Right cardiac atrium (tissue), 5 donors: ENCODE measurements around the gene MRM3. TPM values are rescaled to one million over a fixed set of nuclear protein-coding genes. Genes with fewer than 3 reads are reported as not detected.
A peak's percentile ranks its signal among the peaks of the same experiment; 100 is the strongest.

Experiments used
- ATAC-seq, 2 donors: fragments of 200-7000 bp; cut with Tn5 transposase; one replicate each; pipeline versions ENCODE4 v1.8.0 to v1.9.1; 2020; ENCODE audit warnings: moderate library complexity in 2 of 2, mild to moderate bottlenecking in 1 of 2
- DNase-seq, 3 donors: peaks; one replicate each; pipeline ENCODE4 v3.0.0-alpha.2; 2020
- H3K27ac ChIP-seq: one replicate; pipeline ENCODE4 v1.5.1; 2013; ENCODE audit warnings: mild to moderate bottlenecking, low read length, control low read depth, moderate library complexity
- H3K27me3 ChIP-seq: one replicate; pipeline ENCODE4 v1.6.1; 2013; ENCODE audit not compliant: control insufficient read depth, insufficient read depth
- H3K4me1 ChIP-seq: one replicate; pipeline ENCODE4 v1.6.1; 2013; ENCODE audit warnings: low read length; ENCODE audit not compliant: control insufficient read depth, insufficient read depth
- H3K4me3 ChIP-seq: one replicate; pipeline ENCODE4 v1.5.1; 2013; ENCODE audit warnings: low read length, control low read depth
- H3K9me3 ChIP-seq: one replicate; pipeline ENCODE4 v1.6.1; 2013; ENCODE audit warnings: low read length; ENCODE audit not compliant: control insufficient read depth
- WGBS: extraction: QIAGEN DNeasy Blood & Tissue Kit; methylation state at CpG from one replicate; pipeline ENCODE4 v1.1.7; 2013; 5-methylcytosine and 5-hydroxymethylcytosine counted together
- intact Hi-C, 4 donors: fragments of 100-400 bp; cut with DNase I; formaldehyde crosslinking; loops; one replicate each; pipeline versions ENCODE4 v1.11.0 to v1.14.0; 2022 to 2023
- polyA plus RNA-seq: library from polyadenylated mRNA; stranded (reverse); fragments of 200-250 nt; gene quantifications from one replicate; pipeline ENCODE4 v1.2.3, GENCODE V29; 2013
- total RNA-seq, 4 donors: library from RNA; stranded (reverse); fragmentation: NEBNext Ultra II Directional; extraction: Animal tissue kit (Norgen Biotek cat#: 25700); gene quantifications; one replicate each; pipeline ENCODE4 v1.2.1, GENCODE V29; 2021
- donor health status: healthy with polysubstance abuse.
- donor health status: DM: no; HTN: yes; CAD: no.
- donor health status: DM: no; HTN: no; CAD: no.
- donor health status: DM: no; HTN: yes; CAD: no; lungs with severe emphysema.
- donor health status: DM: yes; HTN: yes; CAD: no.

Gene MRM3
- total and polyA plus RNA-seq, 5 donors, result 15.6 to 20.0 (median 18.8) TPM

DNA sequence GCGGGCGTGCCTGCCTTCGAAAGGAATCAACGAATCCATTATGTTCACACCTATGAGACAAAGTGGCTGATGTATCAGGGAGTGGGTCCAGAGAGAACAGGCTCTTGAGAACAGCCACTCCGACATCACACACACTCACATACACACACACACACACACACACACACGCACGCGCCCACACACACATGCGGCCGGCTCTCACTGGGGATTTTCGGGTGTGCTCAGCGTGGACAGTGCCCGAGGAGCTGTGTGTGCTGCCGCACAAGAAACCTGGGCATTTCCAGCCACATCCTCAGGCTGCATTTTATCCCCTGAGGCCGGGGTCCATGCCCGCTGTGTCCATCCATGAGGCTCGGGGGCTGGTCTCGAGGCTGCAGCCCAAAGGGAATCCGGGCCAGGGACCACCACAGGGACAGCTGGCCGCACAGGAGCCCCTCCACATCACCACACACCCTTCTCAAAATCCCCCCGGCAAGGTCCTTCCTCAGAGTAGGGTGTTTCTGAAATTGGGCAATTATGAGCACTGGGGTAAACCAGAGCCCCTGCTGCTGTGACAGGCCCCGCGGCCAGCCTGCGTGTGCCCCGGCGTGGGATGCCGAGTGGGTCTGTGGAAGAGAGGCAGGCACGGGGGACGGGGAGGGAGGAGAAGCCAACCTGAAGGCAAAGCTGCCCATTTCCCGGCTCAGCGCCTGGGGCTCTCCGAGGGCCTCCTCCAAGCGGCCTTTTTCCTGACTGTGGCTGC, 24.8 kb downstream of the MRM3 start:
- Histone ChIP-seq H3K27me3 (no peaks in the 10 kb centered on the region), H3K4me3 (no peak overlapping the region), H3K9me3 (no peaks in the 10 kb centered on the region), H3K27ac (no peak overlapping the region), H3K4me1 (no peaks in the 10 kb centered on the region)
- 90% methylated on average over 33 of the region's 33 CpGs for WGBS
- DNase-seq, result no peak
- intact Hi-C loops, result no loop called here
- no peak for ATAC-seq

DNA sequence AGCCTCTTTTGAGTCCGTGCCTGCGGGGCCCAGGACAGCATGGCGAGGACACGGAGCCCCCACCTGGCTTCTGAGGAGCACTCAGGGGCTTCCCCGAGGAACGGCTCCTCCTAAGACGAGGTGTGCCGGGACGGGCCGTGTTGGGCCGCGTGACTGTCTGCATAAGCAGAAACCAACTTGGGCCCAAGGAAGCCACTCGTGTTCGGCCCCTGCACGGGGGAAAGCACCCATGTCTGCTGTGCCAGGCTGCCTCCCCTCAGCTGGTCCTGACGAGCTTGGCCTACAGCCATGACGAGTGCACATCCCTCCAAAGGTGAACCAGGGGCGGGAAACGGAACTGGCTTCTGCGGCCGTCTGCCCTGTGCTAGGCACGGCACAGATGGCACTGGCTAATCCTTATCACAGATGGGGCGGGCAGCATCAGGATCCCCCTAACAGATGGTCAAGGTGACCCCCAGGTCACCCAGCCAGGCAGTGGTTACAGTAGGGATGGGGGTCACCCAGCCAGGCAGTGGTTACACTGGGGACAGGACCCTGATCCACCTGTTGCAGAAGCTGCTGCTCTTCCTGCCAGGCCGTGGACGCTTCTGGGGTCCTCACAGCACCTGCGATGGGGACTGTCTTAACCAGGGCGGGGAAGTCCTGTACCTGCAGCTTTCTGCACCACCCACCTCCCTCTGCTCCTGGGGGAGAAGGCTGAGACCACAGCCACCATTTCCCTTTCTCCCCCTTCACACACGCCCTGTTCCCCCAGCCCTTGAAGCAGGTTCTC, 25.6 kb downstream of the MRM3 start:
- DNase-seq (no peak), ATAC-seq (no peak)
- no peaks in the 10 kb centered on the region for H3K9me3 ChIP-seq
- intact Hi-C loops, result no loop called here
- H3K4me3 ChIP-seq, result no peak overlapping the region
- H3K27ac ChIP-seq, result no peak overlapping the region
- WGBS, result 92% methylated on average over 28 of the region's 28 CpGs
- H3K27me3 ChIP-seq, result no peaks in the 10 kb centered on the region
- no peaks in the 10 kb centered on the region for H3K4me1 ChIP-seq

- Histone ChIP-seq H3K27ac (no peak overlapping the region), H3K4me1 (no peaks in the 10 kb centered on the region), H3K4me3 (no peak overlapping the region), H3K27me3 (no peaks in the 10 kb centered on the region), H3K9me3 (no peaks in the 10 kb centered on the region)
- peak in 1 of 3 donors; percentile 51 for DNase-seq
- WGBS, result 89% methylated on average over 29 of the region's 29 CpGs
- intact Hi-C loops, result no loop called here
- ATAC-seq, result no peak
These were observed 29.1 kb downstream of the MRM3 start for GRCh38 chr17:811051-811784.

GRCh38 chr17:812638-813204, 30.6 kb downstream of the MRM3 start:
- ATAC-seq, result peak in 1 of 2 donors; percentile 11
- DNase-seq, result no peak
- no peak overlapping the region for H3K27ac ChIP-seq
- H3K4me1 ChIP-seq, result no peaks in the 10 kb centered on the region
- intact Hi-C loops, result no loop called here
- 93% methylated on average over 14 of the region's 14 CpGs for whole genome bisulfite sequencing
- no peaks in the 10 kb centered on the region for H3K27me3 ChIP-seq
- H3K4me3 ChIP-seq, result no peak overlapping the region
- no peaks in the 10 kb centered on the region for H3K9me3 ChIP-seq

DNA sequence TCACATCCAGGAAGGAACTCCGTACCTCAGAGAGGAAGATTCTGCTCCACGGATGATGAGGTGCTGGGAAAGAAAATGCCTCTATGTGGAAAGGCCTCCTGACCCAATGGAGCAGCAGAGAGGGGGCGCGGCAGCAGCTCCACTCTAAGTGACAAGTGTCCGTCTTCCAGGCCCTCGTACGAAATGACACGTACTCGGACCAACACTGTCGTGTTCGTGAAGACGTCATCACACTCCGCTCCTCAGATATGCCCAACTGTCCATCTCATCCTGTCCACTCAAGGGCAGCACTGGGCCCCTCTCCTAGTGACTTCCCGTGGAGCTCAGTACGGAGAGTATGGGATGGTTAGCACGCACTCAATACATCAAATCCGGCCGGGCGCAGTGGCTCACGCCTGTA, 32.2 kb downstream of the MRM3 start:
- no peak overlapping the region for H3K4me3 ChIP-seq
- intact Hi-C loops, result no loop called here
- H3K27me3 ChIP-seq, result no peaks in the 10 kb centered on the region
- no peak for ATAC-seq
- no peaks in the 10 kb centered on the region for H3K9me3 ChIP-seq
- no peak overlapping the region for H3K27ac ChIP-seq
- 90% methylated on average over 20 of the region's 20 CpGs for WGBS
- no peaks in the 10 kb centered on the region for H3K4me1 ChIP-seq
- no peak for DNase-seq

DNA sequence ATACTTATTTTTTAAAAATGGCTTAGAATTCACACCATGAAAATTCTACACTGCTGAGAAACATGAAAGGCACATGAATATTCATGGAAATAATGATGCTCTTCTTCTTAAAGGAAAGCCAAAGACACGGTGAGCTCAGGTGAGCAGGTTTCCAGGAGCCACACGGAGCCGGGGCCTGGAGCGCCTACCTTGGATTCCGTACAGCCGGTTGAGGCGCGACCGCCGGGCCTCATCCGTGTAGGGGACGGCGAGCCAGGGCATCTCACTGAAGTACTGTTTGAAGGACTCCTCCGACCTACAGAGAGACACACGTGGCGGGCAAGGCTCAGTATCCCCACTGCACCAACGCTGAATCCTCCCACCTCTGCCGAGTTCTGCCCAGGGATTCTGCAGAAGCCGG, 37.1 kb downstream of the MRM3 start:
- Histone ChIP-seq H3K4me1 (no peaks in the 10 kb centered on the region), H3K4me3 (no peak overlapping the region), H3K27ac (no peak overlapping the region), H3K9me3 (no peaks in the 10 kb centered on the region), H3K27me3 (no peaks in the 10 kb centered on the region)
- no peak for ATAC-seq
- 97% methylated on average over 19 of the region's 19 CpGs for WGBS
- intact Hi-C loops, result no loop called here
- DNase-seq, result no peak

DNA sequence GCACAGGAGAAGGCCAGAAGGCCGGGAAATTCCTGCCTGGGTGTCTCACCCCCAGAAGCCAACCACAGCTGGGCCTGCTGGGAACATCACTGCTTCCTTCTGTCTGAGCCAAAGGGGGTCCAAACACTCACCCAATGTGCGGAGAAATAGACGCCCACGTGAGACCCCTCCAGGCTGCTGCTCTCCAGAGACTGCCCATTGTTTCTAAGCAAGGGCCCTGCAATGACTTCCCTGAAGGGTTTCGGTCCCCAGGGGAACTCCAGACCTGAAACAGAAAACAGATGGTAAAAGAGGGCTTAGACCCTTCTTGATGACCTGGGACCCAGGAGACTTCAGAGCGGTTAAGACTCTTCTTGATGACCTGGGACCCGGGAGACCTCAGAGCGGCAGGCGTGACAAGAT, 41.3 kb downstream of the MRM3 start:
- H3K9me3 ChIP-seq, result no peaks in the 10 kb centered on the region
- WGBS, result 87% methylated on average over 9 of the region's 9 CpGs
- no peaks in the 10 kb centered on the region for H3K4me1 ChIP-seq
- intact Hi-C loops, result no loop called here
- no peak overlapping the region for H3K27ac ChIP-seq
- H3K27me3 ChIP-seq, result no peaks in the 10 kb centered on the region
- peak in 1 of 3 donors; percentile 30 for DNase-seq
- H3K4me3 ChIP-seq, result no peak overlapping the region
- no peak for ATAC-seq

DNA sequence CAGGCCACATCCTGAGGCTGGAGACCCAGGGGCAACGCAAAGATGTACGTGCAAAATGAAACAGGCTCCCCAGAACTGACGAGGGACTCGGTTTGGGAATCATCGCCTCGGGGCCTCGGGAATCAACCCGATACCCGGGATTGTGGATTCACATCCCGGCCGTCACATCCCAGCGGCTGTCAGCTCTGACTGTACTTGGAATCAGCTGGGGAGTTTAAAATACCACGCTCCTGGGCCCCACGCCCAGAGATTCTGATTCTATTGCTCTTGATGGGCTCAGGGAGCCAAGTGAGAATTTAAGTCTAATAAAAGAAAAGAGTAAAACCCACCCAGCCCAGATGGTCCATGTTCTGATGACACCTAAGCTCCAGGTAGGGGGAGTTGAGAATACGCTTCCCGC, 42.2 kb downstream of the MRM3 start:
- Histone ChIP-seq H3K27ac (no peak overlapping the region), H3K4me1 (no peaks in the 10 kb centered on the region), H3K9me3 (no peaks in the 10 kb centered on the region), H3K27me3 (no peaks in the 10 kb centered on the region), H3K4me3 (no peak overlapping the region)
- ATAC-seq (no peak), DNase-seq (peak in 1 of 3 donors; percentile 50)
- intact Hi-C loops, result no loop called here
- 89% methylated on average over 16 of the region's 16 CpGs for WGBS

- H3K27ac ChIP-seq, result no peak overlapping the region
- no peak overlapping the region for H3K4me3 ChIP-seq
- 78% methylated on average over 17 of the region's 17 CpGs for WGBS
- no peaks in the 10 kb centered on the region for H3K27me3 ChIP-seq
- H3K9me3 ChIP-seq, result no peaks in the 10 kb centered on the region
- ATAC-seq, result peak in 1 of 2 donors; percentile 46
- H3K4me1 ChIP-seq, result no peaks in the 10 kb centered on the region
- DNase-seq, result peak in 1 of 3 donors; percentile 16
- intact Hi-C loops, result no loop called here
These were observed 43.1 kb downstream of the MRM3 start for GRCh38 chr17:825216-825615.

DNA sequence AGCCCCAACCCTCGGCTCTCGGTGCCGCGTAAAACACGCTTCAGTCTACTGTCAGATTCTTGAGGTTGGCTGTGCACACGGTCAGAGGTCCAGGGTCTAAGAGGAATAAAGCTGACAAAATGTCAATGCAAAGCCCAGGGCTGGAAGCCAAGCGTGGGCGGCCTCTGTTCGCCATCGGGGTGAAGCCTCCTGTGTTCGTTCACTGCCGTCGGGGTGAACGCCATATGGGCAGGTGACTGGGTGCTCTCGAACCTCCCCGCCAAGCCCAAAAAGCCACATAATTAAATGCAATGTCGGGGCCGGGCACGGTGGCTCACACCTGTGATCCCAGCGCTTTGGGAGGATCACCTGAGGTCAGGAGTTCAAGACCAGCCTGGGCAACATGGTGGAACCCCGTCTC, 44.6 kb downstream of the MRM3 start:
- intact Hi-C loops, result no loop called here
- Histone ChIP-seq H3K27ac (no peak overlapping the region), H3K27me3 (no peaks in the 10 kb centered on the region), H3K4me1 (no peaks in the 10 kb centered on the region), H3K9me3 (no peaks in the 10 kb centered on the region), H3K4me3 (no peak overlapping the region)
- DNase-seq, result peak in 1 of 3 donors; percentile 49
- 93% methylated on average over 21 of the region's 21 CpGs for WGBS
- ATAC-seq, result no peak

DNA sequence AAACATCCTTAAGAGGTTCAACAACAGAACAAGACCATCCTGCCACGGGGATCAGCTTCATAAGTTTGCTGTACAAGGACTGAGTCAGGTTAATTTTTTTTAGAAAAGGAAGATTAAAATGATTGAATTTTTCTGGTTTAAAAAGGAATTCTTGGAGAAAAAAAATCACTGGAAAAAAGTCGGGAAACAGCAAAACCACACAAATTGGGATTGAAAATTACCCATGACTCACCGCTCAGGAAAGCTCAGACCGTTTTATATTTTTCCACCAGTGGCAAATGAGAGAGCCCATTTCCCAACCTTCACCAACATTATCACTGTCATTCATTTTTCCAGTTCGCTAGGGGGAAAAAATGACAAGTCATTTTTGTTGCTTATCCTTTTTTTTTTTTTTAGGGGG, 46.6 kb downstream of the MRM3 start:
- Histone ChIP-seq H3K4me1 (no peaks in the 10 kb centered on the region), H3K27ac (no peak overlapping the region), H3K9me3 (no peaks in the 10 kb centered on the region), H3K27me3 (no peaks in the 10 kb centered on the region), H3K4me3 (no peak overlapping the region)
- intact Hi-C loops, result no loop called here
- DNase-seq, result no peak
- 89% methylated on average over 5 of the region's 5 CpGs for WGBS
- ATAC-seq, result no peak
